H9 (cell line): ENCODE results near the gene ERC2. TPM values are rescaled to one million over a fixed set of nuclear protein-coding genes. Genes with fewer than 3 reads are reported as not detected.

Experiments
- DNase-seq: peaks from one replicate; pipeline ENCODE4 v3.0.0-alpha.2; 2017
- H2AFZ ChIP-seq: one replicate; pipeline ENCODE4 v1.6.1; 2013; ENCODE audit warnings: mild to moderate bottlenecking, low read length, control low read depth, moderate library complexity
- H2AK5ac ChIP-seq: 2 replicates; pipeline ENCODE4 v1.6.1; 2013; ENCODE audit warnings: low read length, control low read depth, mixed read lengths; ENCODE audit not compliant: insufficient read length
- H2BK120ac ChIP-seq: one replicate; pipeline ENCODE4 v1.6.1; 2013; ENCODE audit warnings: low read depth, mild to moderate bottlenecking, low read length, control low read depth, inconsistent platforms; ENCODE audit not compliant: poor library complexity, severe bottlenecking
- H2BK12ac ChIP-seq: 2 replicates; pipeline ENCODE4 v1.6.1; 2013; ENCODE audit warnings: low read length, control low read depth, mixed read lengths, low read depth; ENCODE audit not compliant: insufficient read length
- H2BK15ac ChIP-seq: 2 replicates; pipeline ENCODE4 v1.6.1; 2013; ENCODE audit warnings: low read depth, low read length, control low read depth
- H2BK20ac ChIP-seq: one replicate; pipeline ENCODE4 v1.6.1; 2013; ENCODE audit warnings: low read depth, mild to moderate bottlenecking, low read length, control low read depth, inconsistent platforms; ENCODE audit not compliant: poor library complexity, severe bottlenecking
- H2BK5ac ChIP-seq: 2 replicates; pipeline ENCODE4 v1.6.1; 2013; ENCODE audit warnings: low read length, control low read depth, mixed read lengths; ENCODE audit not compliant: insufficient read length
- H3K14ac ChIP-seq: 2 replicates; pipeline ENCODE4 v1.6.1; 2013; ENCODE audit warnings: low read length, control low read depth; ENCODE audit not compliant: insufficient read depth
- H3K18ac ChIP-seq: 2 replicates; pipeline ENCODE4 v1.6.1; 2013; ENCODE audit warnings: low read depth, mild to moderate bottlenecking, mixed read lengths, low read length, control low read depth; ENCODE audit not compliant: insufficient read length
- H3K23ac ChIP-seq: 2 replicates; pipeline ENCODE4 v1.6.1; 2013; ENCODE audit warnings: low read length, control low read depth, mixed read lengths, low read depth; ENCODE audit not compliant: insufficient read length
- H3K23me2 ChIP-seq: 2 replicates; pipeline ENCODE4 v1.6.1; 2013; ENCODE audit warnings: low read depth, mild to moderate bottlenecking, mixed read lengths, low read length, control low read depth; ENCODE audit not compliant: insufficient read length, poor library complexity, severe bottlenecking
- H3K27ac ChIP-seq: 2 replicates; pipeline ENCODE4 v1.5.1; 2013; ENCODE audit warnings: low read length, control low read depth, mixed read lengths, low read depth; ENCODE audit not compliant: insufficient read length
- H3K27me3 ChIP-seq: 2 replicates; pipeline ENCODE4 v1.6.1; 2013; ENCODE audit warnings: low read length, control low read depth, inconsistent platforms; ENCODE audit not compliant: insufficient read depth
- H3K4ac ChIP-seq: 2 replicates; pipeline ENCODE4 v1.6.1; 2013; ENCODE audit warnings: low read depth, mild to moderate bottlenecking, control low read depth, inconsistent platforms, low read length, moderate library complexity
- H3K4me1 ChIP-seq: 2 replicates; pipeline ENCODE4 v1.6.1; 2013; ENCODE audit warnings: low read length, control low read depth, inconsistent platforms; ENCODE audit not compliant: insufficient read depth
- H3K4me2 ChIP-seq: 2 replicates; pipeline ENCODE4 v1.6.1; 2013; ENCODE audit warnings: low read length, control low read depth, mixed read lengths; ENCODE audit not compliant: insufficient read length, insufficient read depth
- H3K56ac ChIP-seq: 2 replicates; pipeline ENCODE4 v1.6.1; 2013; ENCODE audit warnings: low read depth, mild to moderate bottlenecking, mixed read lengths, low read length, control low read depth; ENCODE audit not compliant: insufficient read length
- H3K79me1 ChIP-seq: 2 replicates; pipeline ENCODE4 v1.6.1; 2013; ENCODE audit warnings: low read depth, mild to moderate bottlenecking, moderate library complexity, low read length, control low read depth, inconsistent platforms; ENCODE audit not compliant: insufficient read depth, poor library complexity, severe bottlenecking
- H3K79me2 ChIP-seq: 2 replicates; pipeline ENCODE4 v1.6.1; 2013; ENCODE audit warnings: low read length, control low read depth, inconsistent platforms; ENCODE audit not compliant: insufficient read depth
- H3K9ac ChIP-seq: 2 replicates; pipeline ENCODE4 v1.6.1; 2013; ENCODE audit warnings: low read length, control low read depth, mixed read lengths; ENCODE audit not compliant: insufficient read length; ENCODE audit errors: extremely low read depth
- H3K9me3 ChIP-seq: one replicate; pipeline ENCODE4 v1.6.1; 2013; ENCODE audit warnings: low read depth, low read length, inconsistent platforms; ENCODE audit not compliant: control insufficient read depth
- H3T11ph ChIP-seq: one replicate; pipeline ENCODE4 v1.6.1; 2013; ENCODE audit warnings: mild to moderate bottlenecking, low read length, control low read depth, inconsistent platforms
- H4K20me1 ChIP-seq: one replicate; pipeline ENCODE4 v1.6.1; 2013; ENCODE audit not compliant: control insufficient read depth, insufficient read length, insufficient read depth
- H4K5ac ChIP-seq: 2 replicates; pipeline ENCODE4 v1.6.1; 2013; ENCODE audit warnings: low read depth, mild to moderate bottlenecking, mixed read lengths, low read length, control low read depth; ENCODE audit not compliant: insufficient read length
- H4K8ac ChIP-seq: replicated peaks from 2 replicates; pipeline ENCODE4 v1.6.1; 2013; ENCODE audit warnings: low read length, control low read depth, mixed read lengths, low read depth; ENCODE audit not compliant: insufficient read length
- H4K91ac ChIP-seq: 2 replicates; pipeline ENCODE4 v1.6.1; 2013; ENCODE audit warnings: low read depth, mild to moderate bottlenecking, moderate library complexity, mixed read lengths, low read length, control low read depth; ENCODE audit not compliant: insufficient read length
- H3K27ac Mint-ChIP-seq, 3 experiments: 2 replicates in 2 of 3; 3 replicates in 1 of 3; pipeline ENCODE4 v1.8.0; 2020 to 2021; ENCODE audit warnings: mixed read lengths in 3 of 3, mild to moderate bottlenecking in 1 of 3, moderate library complexity in 1 of 3
- H3K27me3 Mint-ChIP-seq: 2 replicates; pipeline ENCODE4 v1.8.0; 2021; ENCODE audit warnings: low read depth, mild to moderate bottlenecking, moderate library complexity, mixed read lengths
- H3K36me3 Mint-ChIP-seq, 3 experiments: 2 replicates in 2 of 3; 3 replicates in 1 of 3; pipeline ENCODE4 v1.8.0; 2020 to 2021; ENCODE audit warnings: low read depth in 3 of 3, mixed read lengths in 3 of 3; ENCODE audit not compliant: insufficient read depth in 1 of 3
- H3K4me1 Mint-ChIP-seq, 2 experiments: 2 replicates each; pipeline ENCODE4 v1.8.0; 2020; ENCODE audit warnings: mixed read lengths in 2 of 2
- H3K4me3 Mint-ChIP-seq, 2 experiments: 2 replicates in 1 of 2; 3 replicates in 1 of 2; pipeline ENCODE4 v1.8.0; 2020 to 2021; ENCODE audit warnings: mild to moderate bottlenecking in 2 of 2, mixed read lengths in 2 of 2, moderate library complexity in 1 of 2
- H3K9me3 Mint-ChIP-seq, 2 experiments: 2 replicates in 1 of 2; 3 replicates in 1 of 2; pipeline ENCODE4 v1.8.0; 2020; ENCODE audit warnings: mild to moderate bottlenecking in 2 of 2, mixed read lengths in 2 of 2, moderate library complexity in 1 of 2
- CTCF ChIP-seq: fragments of 200-600 bp; sonication (generic); conservative IDR thresholded peaks from 3 replicates; pipeline ENCODE4 v1.8.0; 2021; ENCODE audit warnings: antibody characterized with exemption, mild to moderate bottlenecking
- WGBS: extraction: QIAGEN DNeasy Blood & Tissue Kit; methylation state at CpG from one replicate; pipeline ENCODE4 v1.1.7; 2013; ENCODE audit warnings: missing lambda C conversion rate, low lambda C conversion rate, mixed read lengths; ENCODE audit not compliant: insufficient read length; ENCODE audit errors: extremely low coverage; 5-methylcytosine and 5-hydroxymethylcytosine counted together
- total RNA-seq: library from RNA; stranded (reverse); gene quantifications from 2 replicates; pipeline ENCODE4 v1.2.1, GENCODE V29; 2021

The ERC2 gene
- total RNA-seq, 1 experiment from 2014 or later = 15.4 TPM

DNA sequence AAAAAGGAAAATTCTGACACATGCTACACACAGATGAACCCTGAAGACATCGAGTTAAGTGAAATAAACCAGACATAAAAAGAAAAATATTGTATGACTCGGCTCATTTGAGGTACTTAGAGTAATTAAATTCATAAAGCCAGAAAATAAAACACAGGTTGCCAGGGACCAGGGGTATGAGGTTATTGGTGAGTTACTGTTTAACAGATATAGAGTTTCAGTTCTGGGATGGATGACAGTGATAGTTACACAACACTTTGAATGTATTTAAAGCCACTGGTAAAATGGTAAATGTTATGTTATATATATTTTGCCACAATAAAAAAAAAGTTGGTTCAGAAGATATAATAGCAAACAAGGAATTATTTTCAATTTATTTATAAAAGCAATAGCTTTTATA, 545.1 kb downstream of the ERC2 start:
- H3K14ac ChIP-seq = no peak overlapping the region
- H3K79me1 ChIP-seq = no peaks in the 10 kb centered on the region
- H4K8ac ChIP-seq = no peak overlapping the region
- Mint-ChIP-seq H3K36me3 (no peaks in the 10 kb centered on the region), H3K4me1 (peaks cover 3 to 4% of the 10 kb centered on the region in 2 experiments; a peak in 3 of 4 replicates), H3K27me3 (no peaks in the 10 kb centered on the region), H3K9me3 (no peaks in the 10 kb centered on the region), H3K4me3 (no peak overlapping the region), H3K27ac (no peak overlapping the region)
- H3K79me2 ChIP-seq = no peaks in the 10 kb centered on the region
- H3K9ac ChIP-seq = no peak overlapping the region
- H3K9me3 ChIP-seq = no peaks in the 10 kb centered on the region
- no peaks in the 10 kb centered on the region for H4K20me1 ChIP-seq
- H2BK12ac ChIP-seq = no peak overlapping the region
- no peak overlapping the region for H2AFZ ChIP-seq
- H3K23ac ChIP-seq = no peak overlapping the region
- no CpG with 5 or more reads among the region's 2 CpGs for WGBS
- H3K4me2 ChIP-seq = no peak overlapping the region
- H3K27ac ChIP-seq = no peak overlapping the region
- no peak overlapping the region for H2BK15ac ChIP-seq
- no peaks in the 10 kb centered on the region for H3K23me2 ChIP-seq
- H3K4me1 ChIP-seq = no peaks in the 10 kb centered on the region
- no peak overlapping the region for H3K18ac ChIP-seq
- no peak overlapping the region for H4K5ac ChIP-seq
- H4K91ac ChIP-seq = no peak overlapping the region
- H3K4ac ChIP-seq = no peak overlapping the region
- H2BK20ac ChIP-seq = no peak overlapping the region
- no peak overlapping the region for H2BK5ac ChIP-seq
- no peak for DNase-seq
- no peak overlapping the region for H2AK5ac ChIP-seq
- H3T11ph ChIP-seq = no peak overlapping the region
- no peaks in the 10 kb centered on the region for H3K27me3 ChIP-seq
- no peak overlapping the region for H2BK120ac ChIP-seq
- no peak for TF ChIP-seq CTCF
- H3K56ac ChIP-seq = no peak overlapping the region
